GM19397 (cell line): Measurements from ENCODE around the gene CCDC87.
"Not testable (repeated sequence)": the region's sequence is repeated elsewhere in the genome, so short reads cannot be mapped to it uniquely, and the experiment has no call there.

Experiments
- ATAC-seq: cut with Tn5 transposase; IDR thresholded peaks from one replicate; pipeline ENCODE4 v1.9.1; 2021; ENCODE audit warnings: mild to moderate bottlenecking, moderate library complexity; ENCODE audit not compliant: unreplicated experiment

CCDC87 gene, protein sequence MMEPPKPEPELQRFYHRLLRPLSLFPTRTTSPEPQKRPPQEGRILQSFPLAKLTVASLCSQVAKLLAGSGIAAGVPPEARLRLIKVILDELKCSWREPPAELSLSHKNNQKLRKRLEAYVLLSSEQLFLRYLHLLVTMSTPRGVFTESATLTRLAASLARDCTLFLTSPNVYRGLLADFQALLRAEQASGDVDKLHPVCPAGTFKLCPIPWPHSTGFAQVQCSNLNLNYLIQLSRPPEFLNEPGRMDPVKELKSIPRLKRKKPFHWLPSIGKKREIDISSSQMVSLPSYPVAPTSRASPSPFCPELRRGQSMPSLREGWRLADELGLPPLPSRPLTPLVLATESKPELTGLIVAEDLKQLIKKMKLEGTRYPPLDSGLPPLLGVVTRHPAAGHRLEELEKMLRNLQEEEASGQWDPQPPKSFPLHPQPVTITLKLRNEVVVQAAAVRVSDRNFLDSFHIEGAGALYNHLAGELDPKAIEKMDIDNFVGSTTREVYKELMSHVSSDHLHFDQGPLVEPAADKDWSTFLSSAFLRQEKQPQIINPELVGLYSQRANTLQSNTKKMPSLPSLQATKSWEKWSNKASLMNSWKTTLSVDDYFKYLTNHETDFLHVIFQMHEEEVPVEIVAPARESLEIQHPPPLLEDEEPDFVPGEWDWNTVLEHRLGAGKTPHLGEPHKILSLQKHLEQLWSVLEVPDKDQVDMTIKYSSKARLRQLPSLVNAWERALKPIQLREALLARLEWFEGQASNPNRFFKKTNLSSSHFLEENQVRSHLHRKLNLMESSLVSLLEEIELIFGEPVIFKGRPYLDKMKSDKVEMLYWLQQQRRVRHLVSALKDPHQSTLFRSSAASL

DNA sequence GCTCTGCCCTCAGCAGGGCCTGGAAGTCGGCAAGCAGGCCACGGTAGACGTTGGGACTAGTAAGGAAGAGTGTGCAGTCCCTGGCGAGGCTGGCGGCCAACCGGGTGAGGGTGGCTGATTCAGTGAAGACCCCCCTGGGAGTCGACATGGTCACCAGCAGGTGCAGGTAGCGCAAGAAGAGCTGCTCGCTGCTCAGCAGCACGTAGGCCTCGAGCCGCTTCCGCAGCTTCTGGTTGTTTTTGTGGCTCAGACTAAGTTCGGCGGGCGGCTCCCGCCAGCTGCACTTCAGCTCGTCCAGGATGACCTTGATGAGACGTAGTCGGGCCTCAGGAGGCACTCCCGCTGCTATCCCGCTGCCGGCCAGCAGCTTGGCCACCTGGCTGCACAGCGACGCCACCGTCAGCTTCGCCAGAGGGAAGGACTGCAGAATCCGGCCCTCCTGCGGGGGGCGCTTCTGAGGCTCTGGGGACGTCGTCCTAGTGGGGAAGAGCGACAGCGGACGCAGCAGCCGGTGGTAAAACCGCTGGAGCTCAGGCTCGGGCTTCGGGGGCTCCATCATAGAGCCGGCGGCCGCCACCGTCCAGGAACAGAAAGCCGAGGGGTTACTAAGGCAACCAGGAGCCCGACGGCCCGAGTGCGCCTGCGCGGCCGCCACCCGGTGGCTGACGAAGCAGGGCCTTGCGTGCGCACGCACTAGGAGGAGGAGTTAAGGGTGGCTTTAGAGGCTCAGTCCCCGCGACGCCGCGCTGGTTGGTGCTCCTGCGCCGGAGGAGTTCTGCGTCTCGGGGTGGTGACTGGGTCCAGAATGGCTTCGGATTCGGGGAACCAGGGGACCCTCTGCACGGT is at the start of gene CCDC87, which contains the start of gene CCS:
Gene CCDC87, minus strand, starts transcription at position 607 of the 846 bp plus-strand sequence. Its CDS starts 48 bp downstream, at position 559.
Gene CCS, plus strand, starts transcription at position 729 of the 846 bp plus-strand sequence. Its CDS starts 77 bp downstream, at position 806.
- peak; percentile 89 for ATAC-seq

- no peak for ATAC-seq
These were observed 49.0 kb upstream of the CCDC87 start for GRCh38 chr11:66641834-66642233.

- not testable (repeated sequence) for ATAC-seq
These were observed 47.0 kb upstream of the CCDC87 start for GRCh38 chr11:66639814-66640340.

DNA sequence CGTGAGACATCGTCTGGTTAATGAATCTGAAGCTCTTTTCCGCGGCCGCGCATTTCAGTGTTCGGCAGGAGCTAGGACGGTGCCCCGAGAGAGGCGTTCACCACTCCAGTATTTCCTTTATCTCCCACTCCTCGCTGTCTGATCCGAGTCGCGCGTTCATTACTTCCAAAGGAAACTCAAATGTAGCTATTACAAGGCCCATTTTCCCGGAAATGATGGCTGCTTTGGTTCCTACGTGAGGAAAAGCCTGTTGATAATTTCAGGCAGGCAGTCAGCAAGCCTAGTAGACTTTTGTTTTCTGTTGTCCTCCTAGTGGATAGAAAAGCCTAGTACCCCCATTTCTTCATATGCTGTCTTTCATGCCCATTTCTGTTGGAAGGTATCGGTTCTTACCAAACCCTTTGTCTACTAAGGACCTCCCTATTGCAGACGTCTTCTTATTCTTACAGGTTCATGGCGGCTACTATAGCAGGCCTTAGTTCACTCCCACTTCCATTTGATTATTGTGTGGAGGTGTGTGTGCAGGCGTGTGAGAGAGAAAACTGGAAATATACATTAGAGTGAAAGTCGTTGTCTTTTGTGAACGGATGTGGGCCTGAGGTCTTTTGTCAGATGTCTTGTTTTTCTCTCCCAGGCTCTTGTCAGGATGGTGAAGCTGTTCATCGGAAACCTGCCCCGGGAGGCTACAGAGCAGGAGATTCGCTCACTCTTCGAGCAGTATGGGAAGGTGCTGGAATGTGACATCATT is 46.4 kb upstream of the CCDC87 start:
- no peak for ATAC-seq

DNA sequence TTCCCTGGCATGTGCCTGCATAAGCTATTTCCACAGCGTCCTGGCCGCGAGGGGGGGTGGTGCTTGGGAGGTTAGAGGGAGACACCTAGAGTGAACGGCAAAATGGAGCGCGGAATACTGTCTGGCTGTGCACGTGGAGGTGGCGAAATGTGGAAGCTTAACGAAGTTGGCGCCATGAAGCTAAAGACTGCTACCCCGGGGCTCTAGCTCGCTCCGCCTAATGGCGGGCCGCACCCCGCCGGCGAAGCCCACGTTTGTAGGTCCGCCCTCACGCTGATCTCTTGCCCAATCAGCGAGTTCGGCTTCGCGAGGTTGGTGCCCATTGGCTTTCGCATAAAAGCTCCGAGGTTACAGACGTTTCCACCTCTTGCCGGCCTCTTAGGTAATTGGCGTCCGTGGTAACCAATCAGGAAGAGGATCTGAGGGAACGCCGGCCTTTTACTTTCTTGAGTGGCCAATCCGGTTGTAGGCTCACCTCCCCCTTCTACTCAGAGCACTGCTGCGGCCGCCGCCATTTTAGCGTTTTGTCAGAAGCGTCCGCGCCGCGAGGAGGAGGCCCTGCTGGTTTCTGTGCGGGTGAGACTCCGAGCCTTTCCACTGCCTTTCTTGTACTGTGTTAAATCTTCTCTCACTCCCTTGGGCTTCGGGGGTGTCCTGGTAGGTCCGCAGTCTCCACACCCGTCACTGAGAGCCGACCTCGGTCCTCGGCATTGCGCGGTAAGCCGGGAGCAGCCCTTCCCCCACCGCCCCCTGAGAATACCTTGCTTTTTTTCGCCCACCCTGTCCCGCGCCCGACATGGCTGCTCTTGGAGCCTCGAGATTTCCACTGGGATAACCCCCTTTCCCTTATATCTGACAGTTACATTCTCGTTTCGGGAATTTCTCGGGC is 45.6 kb upstream of the CCDC87 start, which contains the start of gene RBM4:
Gene RBM4, plus strand, starts transcription at position 527 of the 889 bp plus-strand sequence. CDS start 1,009 bp downstream, outside the sequence.
- ATAC-seq: peak; percentile 95

DNA sequence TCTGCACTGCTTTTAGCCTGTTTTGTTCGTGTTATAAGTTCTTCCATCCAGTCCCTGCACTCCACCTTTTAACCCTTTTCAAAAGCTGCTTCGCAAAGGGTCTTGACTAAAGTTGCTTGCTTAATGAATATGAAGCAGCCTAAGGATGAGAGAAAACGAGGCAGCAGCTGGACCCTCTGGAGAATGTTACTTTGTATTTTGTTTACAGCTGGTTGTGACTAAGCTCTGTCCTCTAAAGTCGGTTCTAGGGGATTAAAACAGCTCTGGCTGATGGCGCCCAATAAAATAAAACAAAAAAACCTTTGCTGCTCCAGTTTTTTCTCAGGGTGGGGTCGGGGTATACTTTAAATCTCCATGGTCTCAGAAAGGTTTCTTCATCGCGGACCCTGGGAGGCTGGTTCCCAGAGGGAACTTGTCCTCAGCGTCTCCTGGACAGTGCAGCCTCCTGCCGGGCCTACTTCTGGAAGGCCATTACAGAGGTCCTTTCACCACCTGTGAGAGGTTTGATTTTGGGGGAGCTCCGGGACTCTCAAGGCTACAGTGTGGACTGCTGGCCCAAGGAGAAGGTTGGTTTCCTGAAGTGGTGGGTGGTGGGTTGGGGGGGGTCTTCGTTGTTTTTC is 44.8 kb upstream of the CCDC87 start:
- no peak for ATAC-seq

DNA sequence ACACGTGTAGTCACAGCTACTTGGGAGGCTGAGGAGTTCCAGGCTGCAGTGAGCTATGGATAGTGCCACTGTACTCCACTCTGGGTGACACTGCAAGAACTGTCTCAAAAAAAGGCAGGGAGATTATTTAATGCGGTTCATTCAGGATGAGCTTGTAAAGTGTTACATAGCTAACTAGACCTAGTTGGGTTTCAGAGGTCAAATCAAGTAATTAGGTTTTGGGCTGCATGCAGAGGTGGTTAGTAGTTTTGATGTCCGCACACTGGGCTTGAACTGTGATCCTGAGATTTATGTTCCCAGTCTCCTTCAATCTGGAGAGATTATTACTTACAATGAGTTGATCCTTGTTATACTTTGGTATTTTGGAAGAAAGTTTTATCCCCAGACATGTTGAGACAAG is 43.5 kb upstream of the CCDC87 start:
- no peak for ATAC-seq

DNA sequence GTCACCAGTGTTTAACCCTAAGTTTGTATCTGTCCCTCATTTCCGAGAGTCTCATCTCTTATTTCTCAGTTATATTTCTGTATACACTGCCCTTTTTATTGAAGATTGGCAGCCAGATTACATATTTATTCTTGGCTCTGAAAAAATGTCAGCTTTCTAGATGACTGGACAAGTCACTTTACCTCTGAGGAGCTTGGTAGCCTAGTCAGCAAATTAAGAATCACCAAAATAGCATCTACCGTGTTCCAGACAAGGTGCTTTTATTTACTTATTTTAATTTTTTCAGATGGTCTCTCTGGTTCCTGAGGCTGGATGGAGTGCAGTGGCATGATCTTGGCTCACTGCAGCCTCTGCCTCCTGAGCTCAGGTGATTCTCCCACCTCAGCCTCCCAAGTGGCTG is 40.1 kb upstream of the CCDC87 start:
- ATAC-seq: no peak

GRCh38 chr11:66631883-66632282 is 39.0 kb upstream of the CCDC87 start:
- no peak for ATAC-seq

DNA sequence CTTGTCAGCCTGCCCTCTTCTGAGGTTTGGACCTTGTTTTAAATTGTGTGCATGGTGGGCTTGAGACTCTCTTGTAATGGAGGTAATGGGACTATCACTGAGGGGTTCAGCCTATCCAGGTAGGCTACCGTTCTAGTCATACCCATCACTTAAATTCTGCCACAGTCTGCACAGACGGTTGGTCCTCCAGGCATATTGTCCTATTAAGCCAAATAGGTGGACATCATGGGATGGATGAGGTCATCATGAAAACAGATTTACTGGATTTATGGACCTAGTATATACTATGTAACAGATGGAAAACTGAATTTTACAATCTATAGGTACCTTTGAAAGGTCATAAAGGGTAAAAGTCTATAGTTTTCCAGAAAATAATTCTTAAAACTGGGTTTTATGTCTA is 36.5 kb upstream of the CCDC87 start:
- ATAC-seq: no peak

DNA sequence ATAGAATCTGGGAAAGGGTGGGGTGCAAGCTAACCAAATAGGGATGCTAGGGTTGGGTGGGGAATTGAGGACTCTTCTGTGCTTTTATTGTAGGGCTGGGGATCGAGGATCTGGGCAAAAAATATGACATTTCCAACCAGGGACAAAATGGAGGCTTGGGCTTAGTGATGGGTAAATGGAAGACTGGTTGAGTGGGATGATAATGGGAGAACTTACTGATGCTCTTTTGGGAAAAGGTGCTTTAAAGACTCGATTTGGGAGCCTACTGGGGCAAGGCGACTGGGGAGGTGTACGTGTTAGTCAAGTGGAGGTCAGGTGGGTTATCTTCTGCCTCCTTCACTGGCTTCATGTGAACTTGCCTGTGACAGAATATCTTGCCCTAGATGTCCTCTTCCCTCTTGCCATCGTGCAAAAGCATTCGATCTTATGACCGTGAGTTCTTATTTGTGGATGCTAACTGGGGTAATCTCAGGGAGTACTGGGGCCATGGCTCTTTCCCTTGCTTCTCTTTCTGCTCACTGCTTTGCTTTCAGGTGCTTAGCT is 35.3 kb upstream of the CCDC87 start:
- no peak for ATAC-seq

DNA sequence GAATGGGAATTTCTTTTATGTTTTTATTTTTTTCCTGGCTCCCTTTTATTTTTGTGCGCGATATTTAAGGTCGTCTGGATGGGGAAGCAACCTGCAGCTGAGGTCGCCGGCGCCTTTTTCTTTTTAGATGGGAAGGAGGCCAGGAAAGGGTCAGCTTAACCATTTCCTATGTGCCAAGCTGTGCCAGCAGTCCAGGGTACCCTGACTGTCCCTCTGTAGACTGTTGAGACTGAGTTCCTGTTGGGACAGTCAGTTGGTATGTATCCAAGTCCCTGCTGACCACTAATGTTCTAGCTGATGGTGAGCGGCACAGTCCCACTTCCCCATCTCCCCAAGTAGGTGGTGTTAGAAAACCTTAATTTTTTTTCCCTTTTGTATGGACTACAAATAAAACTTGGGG is 34.1 kb upstream of the CCDC87 start:
- no peak for ATAC-seq

GRCh38 chr11:66626382-66626781 is 33.5 kb upstream of the CCDC87 start:
- no peak for ATAC-seq

DNA sequence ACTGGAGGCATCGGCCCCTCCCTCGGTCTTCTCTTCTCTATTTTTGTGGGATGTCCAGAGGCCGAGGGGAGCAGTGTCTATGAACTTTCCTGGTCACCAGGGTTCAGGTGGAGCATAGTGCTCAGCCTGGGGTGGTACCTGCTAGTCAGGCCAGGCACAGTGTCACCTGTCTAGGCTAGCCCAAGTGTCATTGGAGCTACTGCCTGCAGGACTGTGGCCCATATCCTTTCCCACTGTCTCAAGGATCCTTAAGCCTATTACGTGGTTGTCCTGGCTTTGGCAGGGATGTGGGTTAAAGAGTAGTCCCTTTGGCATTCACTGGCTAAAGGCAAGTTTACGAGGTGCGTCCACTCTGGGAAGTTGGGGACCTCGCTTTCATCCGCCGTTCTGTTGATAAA is 32.9 kb upstream of the CCDC87 start:
- no peak for ATAC-seq

GRCh38 chr11:66625041-66625751 is 32.3 kb upstream of the CCDC87 start:
- ATAC-seq: no peak

DNA sequence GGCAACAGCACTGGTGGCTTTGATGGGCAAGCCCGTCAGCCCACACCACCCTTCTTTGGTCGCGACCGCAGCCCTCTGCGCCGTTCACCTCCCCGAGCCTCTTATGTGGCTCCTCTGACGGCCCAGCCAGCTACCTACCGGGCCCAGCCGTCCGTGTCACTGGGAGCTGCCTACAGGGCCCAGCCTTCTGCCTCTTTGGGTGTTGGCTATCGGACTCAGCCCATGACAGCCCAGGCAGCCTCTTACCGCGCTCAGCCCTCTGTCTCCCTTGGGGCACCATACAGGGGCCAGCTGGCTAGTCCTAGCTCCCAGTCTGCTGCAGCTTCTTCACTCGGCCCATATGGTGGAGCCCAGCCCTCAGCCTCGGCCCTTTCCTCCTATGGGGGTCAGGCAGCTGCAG is 31.6 kb upstream of the CCDC87 start:
- ATAC-seq: no peak

DNA sequence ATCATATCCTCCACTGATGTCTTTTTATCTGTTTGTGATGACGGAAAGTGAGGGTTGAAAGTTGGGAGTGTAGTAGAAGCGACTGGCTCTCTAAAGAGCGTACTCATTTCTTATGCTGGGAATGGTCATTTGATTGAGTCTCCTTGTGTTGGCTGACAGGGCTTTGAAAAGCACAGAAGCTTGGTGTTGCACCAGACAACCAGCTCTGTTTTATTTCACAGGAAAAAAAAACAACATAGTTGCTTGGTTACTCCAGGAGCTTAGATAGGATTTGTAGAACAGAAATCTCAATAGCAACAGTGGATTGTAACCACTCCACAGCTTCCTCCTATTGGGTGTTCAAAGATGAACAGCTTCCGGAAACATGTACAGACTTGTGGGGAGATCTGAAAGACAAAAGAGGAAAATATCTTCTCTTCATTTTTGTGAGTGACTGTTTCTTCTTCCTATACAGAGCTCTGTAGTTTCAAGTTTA is 26.3 kb upstream of the CCDC87 start:
- ATAC-seq: no peak
